Panc1 (cell line): ENCODE results near the gene BAIAP2L2. TPM values are rescaled to one million over a fixed set of nuclear protein-coding genes. Genes with fewer than 3 reads are reported as not detected.

Experiments
- ATAC-seq: fragments of 200-7000 bp; cut with Tn5 transposase; 2 replicates; pipeline ENCODE4 v1.9.1; 2020; ENCODE audit warnings: mild to moderate bottlenecking, moderate library complexity
- BruUV-seq: library from RNA; stranded (reverse); fragments of 400-500 nt; replicated peaks from 2 replicates; lab custom pipeline; 2021; lab: Mats Ljungman, UMichigan
- CTCF ChIA-PET: fragments of 300-600 bp; sonication (Branson Sonifier 250); formaldehyde crosslinking; loops from one replicate; lab custom pipeline; 2022; ENCODE audit warnings: antibody characterized with exemption; lab: Charles Lee
- POLR2A ChIA-PET: fragments of 300-600 bp; sonication (Branson Sonifier 250); formaldehyde crosslinking; loops from one replicate; lab custom pipeline; 2022; ENCODE audit warnings: antibody characterized with exemption; lab: Charles Lee
- DNase-seq: peaks from one replicate; pipeline ENCODE4 v3.0.0-alpha.2; 2010; ENCODE audit warnings: low read depth, low spot score
- H3K27ac ChIP-seq: 2 replicates; pipeline ENCODE4 v1.5.1; 2011; ENCODE audit warnings: mild to moderate bottlenecking, low read length, inconsistent platforms
- H3K27me3 ChIP-seq: fragments of 200-500 bp; sonication (Bioruptor generic); 2 replicates; pipeline ENCODE4 v1.6.0; 2014; ENCODE audit warnings: low read length, inconsistent platforms; ENCODE audit not compliant: control insufficient read depth, insufficient read depth
- H3K36me3 ChIP-seq: fragments of 200-500 bp; sonication (Bioruptor generic); 2 replicates; pipeline ENCODE4 v1.5.1; 2014; ENCODE audit warnings: inconsistent platforms, mild to moderate bottlenecking, low read length, moderate library complexity; ENCODE audit not compliant: control insufficient read depth, insufficient read depth
- H3K4me1 ChIP-seq: 2 replicates; pipeline ENCODE4 v1.5.1; 2011; ENCODE audit warnings: inconsistent platforms, mild to moderate bottlenecking, low read length, moderate library complexity; ENCODE audit not compliant: control insufficient read depth, insufficient read depth
- H3K4me3 ChIP-seq, 2 experiments: 2 replicates each; pipeline ENCODE4 v1.5.1; 2011 to 2012; ENCODE audit warnings: low read depth in 2 of 2, low read length in 2 of 2, mild to moderate bottlenecking in 2 of 2, inconsistent platforms in 1 of 2, moderate library complexity in 1 of 2
- H3K9me3 ChIP-seq: fragments of 200-500 bp; sonication (Bioruptor generic); 2 replicates; pipeline ENCODE4 v1.5.1; 2014; ENCODE audit warnings: low read depth, mild to moderate bottlenecking, inconsistent platforms, low read length, moderate library complexity; ENCODE audit not compliant: control insufficient read depth, insufficient read depth
- CTCF ChIP-seq: fragments of 450-650 bp; IDR thresholded peaks from 2 replicates; pipeline ENCODE4 v1.5.1; 2017; ENCODE audit warnings: mild to moderate bottlenecking
- POLR2AphosphoS5 ChIP-seq: IDR thresholded peaks from 2 replicates; pipeline ENCODE4 v1.6.1; 2012; ENCODE audit warnings: mild to moderate bottlenecking, low read depth, low read length, moderate library complexity
- REST ChIP-seq, 2 experiments: IDR thresholded peaks; 2 replicates each; pipeline ENCODE4 v1.6.1; 2011 to 2012; ENCODE audit warnings: low read depth in 2 of 2, control low read depth in 1 of 2, low read length in 1 of 2, mild to moderate bottlenecking in 1 of 2, moderate library complexity in 1 of 2; ENCODE audit not compliant: insufficient read depth in 1 of 2
- SIN3A ChIP-seq: IDR thresholded peaks from 2 replicates; pipeline ENCODE4 v1.6.1; 2012; ENCODE audit warnings: low read depth, mild to moderate bottlenecking, low read length, moderate library complexity, borderline replicate concordance; ENCODE audit not compliant: insufficient read depth
- TCF7L2 ChIP-seq: IDR thresholded peaks from 2 replicates; pipeline ENCODE4 v1.6.1; 2011; ENCODE audit warnings: mild to moderate bottlenecking, low read depth, low read length, inconsistent platforms
- in situ Hi-C: cut with HindIII; loops from 2 replicates; pipeline ENCODE4 v1.10.0; 2016; ENCODE audit warnings: low sequenced_read_pairs, low pct_unique_long_range_greater_than_20kb
- intact Hi-C: fragments of 100-400 bp; cut with micrococcal nuclease; formaldehyde crosslinking; loops from one replicate; pipeline ENCODE4 v1.10.0; 2022; ENCODE audit not compliant: unreplicated experiment
- total RNA-seq: library from RNA; stranded (reverse); gene quantifications from one replicate; pipeline ENCODE4 v1.2.1, GENCODE V29; 2021; ENCODE audit not compliant: unreplicated experiment

BAIAP2L2 gene
- total RNA-seq, 1 experiment from 2014 or later, result 0.18 TPM

- CTCF ChIA-PET, result no interaction called here
- BruUV-seq, result no TSS peak
Observed at GRCh38 chr22:38135133-38135706, 24.7 kb upstream of the BAIAP2L2 start.

GRCh38 chr22:38133331-38133730, 22.8 kb upstream of the BAIAP2L2 start:
- Histone ChIP-seq H3K27me3 (no peaks in the 10 kb centered on the region), H3K36me3 (no peaks in the 10 kb centered on the region), H3K9me3 (no peaks in the 10 kb centered on the region), H3K4me3 (no peak overlapping the region), H3K27ac (no peak overlapping the region), H3K4me1 (no peaks in the 10 kb centered on the region)
- BruUV-seq, result no TSS peak
- intact Hi-C loops, result no loop called here
- no peak for TF ChIP-seq SIN3A
- TF ChIP-seq POLR2AphosphoS5, result no peak
- no peak for TF ChIP-seq CTCF
- TF ChIP-seq TCF7L2, result no peak
- TF ChIP-seq REST (IDR thresholded peaks at IDR 0.05; ENCODE audit: insufficient read depth in 1 of 2, low read depth in 2 of 2, low read length in 1 of 2), result no peak
- DNase-seq (no peak), ATAC-seq (no peak)
- CTCF ChIA-PET, result no interaction called here
- POLR2A ChIA-PET, result no interaction called here
- in situ Hi-C loops, result no loop called here

More at GRCh38 chr22:38135133-38135706, 24.7 kb upstream of the BAIAP2L2 start:
- ATAC-seq (peak; percentile 80), DNase-seq (no peak)
- POLR2A ChIA-PET, result no interaction called here
- Histone ChIP-seq H3K4me3 (no peak overlapping the region), H3K9me3 (no peaks in the 10 kb centered on the region), H3K4me1 (no peaks in the 10 kb centered on the region), H3K36me3 (no peaks in the 10 kb centered on the region), H3K27ac (no peak overlapping the region), H3K27me3 (no peaks in the 10 kb centered on the region)
- in situ Hi-C loops (no loop called here), intact Hi-C loops (no loop called here)
- TF ChIP-seq POLR2AphosphoS5, result no peak
- no peak for TF ChIP-seq CTCF
- TF ChIP-seq SIN3A, result no peak
- TF ChIP-seq REST (IDR thresholded peaks at IDR 0.05; ENCODE audit: insufficient read depth in 1 of 2, low read depth in 2 of 2, low read length in 1 of 2), result no peak
- TF ChIP-seq TCF7L2, result no peak
